Measurements from ENCODE around the gene GUCD1. TPM values are rescaled to one million over a fixed set of nuclear protein-coding genes. Genes with fewer than 3 reads are reported as not detected.
A peak's percentile ranks its signal among the peaks of the same experiment; 100 is the strongest.

Gene GUCD1
- total and polyA plus RNA-seq, 2 experiments from 2014 or later, result 37.2 to 125 TPM

- DNase-seq, result no peak
- Histone ChIP-seq H3K79me2 (ENCODE audit: insufficient read depth) (no peaks in the 10 kb centered on the region), H4K20me1 (ENCODE audit: insufficient read depth) (peaks cover 4% of the 10 kb centered on the region; the same call in 1 of the 2 replicates), H3K9me2 (ENCODE audit: insufficient read depth) (no peaks in the 10 kb centered on the region), H3K4me3 (no peak overlapping the region), H3K27me3 (replicated peaks; ENCODE audit: insufficient read depth) (no peaks in the 10 kb centered on the region), H2AFZ (no peak overlapping the region), H3K4me1 (ENCODE audit: insufficient read depth) (peaks cover 23% of the 10 kb centered on the region), H3K4me2 (ENCODE audit: unreplicated experiment) (no peak overlapping the region), H3K9ac (no peak overlapping the region), H3K27ac (no peak overlapping the region), H3K9me3 (ENCODE audit: low read depth) (no peaks in the 10 kb centered on the region), H3F3A (ENCODE audit: insufficient read depth) (peaks cover 17% of the 10 kb centered on the region), H3K36me3 (ENCODE audit: low read depth) (no peaks in the 10 kb centered on the region)
- WGBS, 2 experiments (ENCODE audit: low coverage in 1 of 2, low lambda C conversion rate in 2 of 2, missing lambda C conversion rate in 2 of 2), result 91 to 92% methylated on average over 5 of the region's 5 CpGs
- in situ Hi-C loops (cut with MboI), result no loop called here
- TF ChIP-seq EZH2phosphoT487 (IDR thresholded peaks at IDR 0.05; ENCODE audit: insufficient read depth, low read depth) (no peak), EZH2 (IDR thresholded peaks at IDR 0.05; ENCODE audit: insufficient read depth, poor library complexity, severe bottlenecking) (no peak)
These were observed 29.3 kb upstream of the GUCD1 start for GRCh38 chr22:24584166-24584790.

GRCh38 chr22:24583221-24584165 is 28.6 kb upstream of the GUCD1 start:
- DNase-seq, result peak; percentile 28
- no peak overlapping the region for H3K9ac ChIP-seq
- H3K27ac ChIP-seq, result no peak overlapping the region
- H3F3A ChIP-seq (ENCODE audit: insufficient read depth), result peaks cover 25% of the 10 kb centered on the region
- no peaks in the 10 kb centered on the region for H3K27me3 ChIP-seq (replicated peaks; ENCODE audit: insufficient read depth)
- H3K4me3 ChIP-seq, result no peak overlapping the region
- H3K79me2 ChIP-seq (ENCODE audit: insufficient read depth), result no peaks in the 10 kb centered on the region
- H4K20me1 ChIP-seq (ENCODE audit: insufficient read depth), result peaks cover 4% of the 10 kb centered on the region; the same call in 1 of the 2 replicates
- peaks cover 31% of the 10 kb centered on the region for H3K4me1 ChIP-seq (ENCODE audit: insufficient read depth)
- in situ Hi-C loops (cut with MboI), result no loop called here
- H3K4me2 ChIP-seq (ENCODE audit: unreplicated experiment), result no peak overlapping the region
- WGBS, 2 experiments (ENCODE audit: low coverage in 1 of 2, low lambda C conversion rate in 2 of 2, missing lambda C conversion rate in 2 of 2), result 23 to 24% methylated on average over 19 of the region's 19 CpGs
- H3K9me3 ChIP-seq (ENCODE audit: low read depth), result no peaks in the 10 kb centered on the region
- TF ChIP-seq EZH2 (IDR thresholded peaks at IDR 0.05; ENCODE audit: insufficient read depth, poor library complexity, severe bottlenecking) (no peak), EZH2phosphoT487 (IDR thresholded peaks at IDR 0.05; ENCODE audit: insufficient read depth, low read depth) (no peak)
- H3K9me2 ChIP-seq (ENCODE audit: insufficient read depth), result no peaks in the 10 kb centered on the region
- no peaks in the 10 kb centered on the region for H3K36me3 ChIP-seq (ENCODE audit: low read depth)
- no peak overlapping the region for H2AFZ ChIP-seq

GRCh38 chr22:24582056-24582814 is 27.3 kb upstream of the GUCD1 start:
- Histone ChIP-seq H3K4me1 (ENCODE audit: insufficient read depth) (peaks cover 31% of the 10 kb centered on the region), H3K79me2 (ENCODE audit: insufficient read depth) (no peaks in the 10 kb centered on the region), H3K27me3 (replicated peaks; ENCODE audit: insufficient read depth) (no peaks in the 10 kb centered on the region), H4K20me1 (ENCODE audit: insufficient read depth) (peaks cover 4% of the 10 kb centered on the region; the same call in 1 of the 2 replicates), H3K9me3 (ENCODE audit: low read depth) (no peaks in the 10 kb centered on the region), H3K4me3 (no peak overlapping the region), H3K36me3 (ENCODE audit: low read depth) (no peaks in the 10 kb centered on the region), H2AFZ (no peak overlapping the region), H3K9me2 (ENCODE audit: insufficient read depth) (no peaks in the 10 kb centered on the region), H3K9ac (no peak overlapping the region), H3K27ac (no peak overlapping the region), H3F3A (ENCODE audit: insufficient read depth) (peaks cover 34% of the 10 kb centered on the region), H3K4me2 (ENCODE audit: unreplicated experiment) (no peak overlapping the region)
- in situ Hi-C loops (cut with MboI), result no loop called here
- DNase-seq, result no peak
- TF ChIP-seq EZH2 (IDR thresholded peaks at IDR 0.05; ENCODE audit: insufficient read depth, poor library complexity, severe bottlenecking) (no peak), EZH2phosphoT487 (IDR thresholded peaks at IDR 0.05; ENCODE audit: insufficient read depth, low read depth) (no peak)
- WGBS, 2 experiments (ENCODE audit: low coverage in 1 of 2, low lambda C conversion rate in 2 of 2, missing lambda C conversion rate in 2 of 2), result 53 to 55% methylated on average over 12 of the region's 12 CpGs

GRCh38 chr22:24580276-24580675 is 25.3 kb upstream of the GUCD1 start:
- 0 out of 2 replicates have a peak, but pooled peaks cover 7% of the 10 kb centered on the region for H3K36me3 ChIP-seq (ENCODE audit: low read depth)
- H3K9me3 ChIP-seq (ENCODE audit: low read depth), result no peaks in the 10 kb centered on the region
- no peaks in the 10 kb centered on the region for H3K79me2 ChIP-seq (ENCODE audit: insufficient read depth)
- no peaks in the 10 kb centered on the region for H3K9me2 ChIP-seq (ENCODE audit: insufficient read depth)
- H3K4me1 ChIP-seq (ENCODE audit: insufficient read depth), result peaks cover 31% of the 10 kb centered on the region
- TF ChIP-seq EZH2 (IDR thresholded peaks at IDR 0.05; ENCODE audit: insufficient read depth, poor library complexity, severe bottlenecking) (no peak), EZH2phosphoT487 (IDR thresholded peaks at IDR 0.05; ENCODE audit: insufficient read depth, low read depth) (no peak)
- no peak overlapping the region for H2AFZ ChIP-seq
- no peak overlapping the region for H3K4me3 ChIP-seq
- peaks cover 42% of the 10 kb centered on the region for H3F3A ChIP-seq (ENCODE audit: insufficient read depth)
- in situ Hi-C loops (cut with MboI), result no loop called here
- no peaks in the 10 kb centered on the region for H3K27me3 ChIP-seq (replicated peaks; ENCODE audit: insufficient read depth)
- no peak overlapping the region for H3K9ac ChIP-seq
- peak overlapping the region; percentile 54 for H3K4me2 ChIP-seq (ENCODE audit: unreplicated experiment)
- DNase-seq, result peak; percentile 91
- 2 to 9% methylated on average over 2 of the region's 2 CpGs for WGBS, 2 experiments (ENCODE audit: low coverage in 1 of 2, low lambda C conversion rate in 2 of 2, missing lambda C conversion rate in 2 of 2)
- H4K20me1 ChIP-seq (ENCODE audit: insufficient read depth), result peaks cover 4% of the 10 kb centered on the region; the same call in 1 of the 2 replicates
- H3K27ac ChIP-seq, result peak overlapping the region; percentile 60

Data from GM23248 (cell line).